ENCODE results near the gene CORO2B.
"Not testable (repeated sequence)": the region's sequence is repeated elsewhere in the genome, so short reads cannot be mapped to it uniquely, and the experiment has no call there.

CORO2B gene

DNA sequence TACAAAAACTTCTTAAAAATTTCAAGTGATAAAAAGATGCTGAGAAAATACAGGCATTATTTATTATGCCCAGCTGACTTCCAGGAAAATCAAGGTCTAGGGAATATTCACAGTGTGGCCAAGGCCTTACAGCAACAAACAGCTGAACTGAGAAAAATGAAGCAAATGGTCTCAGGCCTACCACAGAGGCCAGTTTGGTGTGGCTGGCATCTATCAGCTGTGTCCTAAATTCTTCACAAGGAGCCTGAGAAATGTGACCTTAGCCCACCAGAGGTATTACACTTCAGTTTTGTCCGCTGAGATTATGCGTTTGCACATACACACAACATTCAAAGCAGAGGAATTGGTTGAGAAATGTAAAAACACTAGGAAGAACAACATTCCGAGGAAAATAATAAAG, 164.5 kb downstream of the CORO2B start:
- DNase-seq, result no peak

- no peak for DNase-seq
Observed at GRCh38 chr15:68749365-68749764, 170.6 kb downstream of the CORO2B start.

DNA sequence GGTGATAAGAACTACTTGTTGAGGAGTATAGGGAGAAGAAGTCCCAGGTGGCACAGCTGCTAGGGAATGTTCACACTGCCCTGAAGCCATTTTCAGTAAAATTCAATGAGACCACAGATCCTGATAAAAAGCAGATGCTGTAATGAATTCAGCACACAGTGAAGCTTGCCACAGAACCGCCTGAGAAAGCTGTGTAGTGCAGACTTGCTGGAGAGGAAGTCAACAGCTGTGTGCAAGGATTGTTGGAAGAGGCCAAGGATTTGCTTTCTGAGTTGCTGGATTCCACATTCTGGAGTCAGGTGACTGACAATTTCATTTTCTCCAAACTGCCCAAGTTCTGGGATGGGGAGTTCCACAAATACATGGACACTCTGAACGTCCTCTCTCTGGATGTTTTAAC, 171.0 kb downstream of the CORO2B start:
- no peak for DNase-seq

- DNase-seq, result no peak
Observed at GRCh38 chr15:68751622-68752021, 172.8 kb downstream of the CORO2B start.

DNA sequence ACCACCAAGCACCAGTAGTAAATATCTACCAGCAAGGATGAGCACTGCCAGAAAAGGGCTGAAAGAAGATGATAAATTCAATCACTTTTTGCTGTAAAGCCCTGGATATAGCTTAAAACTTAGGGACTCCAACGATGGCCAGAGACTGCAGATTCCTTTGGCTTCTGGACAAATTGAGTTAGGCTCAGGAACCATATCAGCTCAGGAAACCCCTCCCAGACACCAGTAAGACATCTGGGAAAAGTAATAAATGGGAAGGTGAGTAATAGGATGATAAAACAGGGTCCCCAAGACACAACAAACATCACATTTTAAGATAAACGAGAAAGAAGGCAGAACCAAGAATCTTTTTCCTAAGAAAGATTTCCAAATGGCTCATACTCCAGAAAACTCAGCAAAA, 176.9 kb downstream of the CORO2B start:
- DNase-seq, result no peak

- not testable (repeated sequence) for DNase-seq
Observed at GRCh38 chr15:68759982-68760579, 181.3 kb downstream of the CORO2B start.

DNA sequence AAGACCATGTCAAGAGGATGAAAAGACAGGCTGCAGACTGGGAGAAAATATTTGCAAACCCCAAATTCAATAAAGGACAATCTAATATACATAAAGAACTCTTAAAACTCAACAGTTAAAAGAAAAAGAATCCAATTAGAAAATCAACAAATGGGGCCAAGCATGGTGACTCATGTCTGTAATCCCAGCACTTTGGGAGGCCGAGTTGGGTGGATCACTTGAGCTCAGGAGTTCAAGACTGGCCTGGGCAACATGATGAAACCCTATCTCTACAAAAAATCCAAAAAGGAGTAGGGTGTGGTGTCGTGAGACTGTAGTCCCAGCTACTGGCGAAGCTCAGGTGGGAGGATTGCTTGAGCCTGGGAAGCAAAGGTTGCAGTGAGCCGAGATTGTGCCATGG, 184.3 kb downstream of the CORO2B start:
- no peak for DNase-seq

DNA sequence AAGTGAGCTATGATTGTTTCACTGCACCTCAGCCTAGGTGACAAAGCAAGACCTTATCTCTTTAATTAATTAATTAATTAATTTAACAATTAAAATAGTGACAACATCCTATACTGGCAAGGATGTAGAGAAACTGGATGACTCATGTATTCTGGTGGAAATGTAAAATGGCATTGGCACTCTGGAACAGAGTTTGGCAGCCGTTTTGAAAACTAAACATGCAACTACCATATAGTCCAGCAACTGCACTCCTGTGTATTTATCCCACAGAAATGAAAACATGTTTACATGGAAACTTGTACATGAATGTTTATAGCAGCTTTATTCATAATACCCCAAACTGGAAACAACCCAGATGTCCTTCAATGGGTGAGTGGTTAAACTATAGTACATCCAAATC, 185.3 kb downstream of the CORO2B start:
- no peak for DNase-seq

- no peak for DNase-seq
Observed at GRCh38 chr15:68765602-68766368, 187.0 kb downstream of the CORO2B start.

- no peak for DNase-seq
Observed at GRCh38 chr15:68767833-68768232, 189.0 kb downstream of the CORO2B start.

DNA sequence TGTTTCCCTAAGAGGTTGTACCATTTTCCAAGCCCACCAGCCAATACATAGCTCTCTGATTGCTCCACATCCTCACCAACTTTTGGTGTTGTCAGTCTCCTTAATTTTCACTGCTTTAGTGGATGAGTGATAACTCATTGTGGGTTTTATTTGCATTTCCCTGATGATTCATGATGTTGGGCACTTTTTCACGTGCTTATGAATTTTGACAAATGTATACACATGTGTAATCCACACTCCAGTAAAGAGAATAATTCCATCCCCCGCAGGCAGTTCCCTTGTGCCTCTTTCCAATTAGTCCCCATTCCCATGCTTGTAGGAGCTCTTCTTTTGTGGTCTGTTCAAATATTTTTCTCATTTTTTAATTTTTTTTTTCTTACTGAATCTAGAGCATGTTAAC, 189.5 kb downstream of the CORO2B start:
- no peak for DNase-seq

GRCh38 chr15:68769702-68770101, 190.9 kb downstream of the CORO2B start:
- no peak for DNase-seq

- DNase-seq, result no peak
Observed at GRCh38 chr15:68770216-68770615, 191.4 kb downstream of the CORO2B start.

GRCh38 chr15:68773036-68773435, 194.2 kb downstream of the CORO2B start:
- DNase-seq, result no peak

- no peak for DNase-seq
Observed at GRCh38 chr15:68774120-68774519, 195.3 kb downstream of the CORO2B start.

DNA sequence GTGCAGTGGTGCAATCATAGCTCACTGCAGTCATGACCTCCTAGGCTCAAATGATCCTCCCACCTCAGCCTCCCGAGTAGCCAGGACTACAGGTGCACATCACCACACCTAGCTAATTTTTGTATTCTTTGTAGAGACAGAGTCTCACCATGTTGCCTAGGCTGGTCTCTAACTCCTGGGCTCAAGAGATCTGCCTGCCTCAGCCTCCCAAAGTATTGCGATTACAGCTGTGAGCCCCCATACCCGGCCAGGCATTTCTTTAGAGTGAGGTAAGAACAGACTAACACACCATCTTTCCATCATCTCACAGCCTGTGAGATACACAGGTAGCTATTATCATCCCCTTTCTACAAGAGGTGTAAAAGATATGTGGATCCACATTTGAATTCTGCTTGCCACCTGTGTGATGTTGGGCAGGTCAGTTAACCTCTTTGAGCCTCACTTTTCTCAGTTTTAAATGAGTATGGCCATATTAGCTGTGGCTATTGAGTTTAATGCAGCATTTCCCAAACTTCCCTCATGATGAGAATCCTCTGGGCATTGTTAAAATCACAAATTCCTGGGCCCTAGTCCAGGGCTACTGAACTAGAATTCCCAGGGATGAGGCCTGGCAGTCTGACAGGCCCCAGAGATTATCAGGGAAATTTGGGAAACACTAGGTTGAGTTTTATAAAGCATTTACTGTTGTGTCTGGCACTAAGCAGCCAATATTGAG, 195.9 kb downstream of the CORO2B start:
- DNase-seq, result no peak

GRCh38 chr15:68775236-68775577, 196.4 kb downstream of the CORO2B start:
- no peak for DNase-seq

GRCh38 chr15:68775671-68776476, 197.1 kb downstream of the CORO2B start:
- no peak for DNase-seq

DNA sequence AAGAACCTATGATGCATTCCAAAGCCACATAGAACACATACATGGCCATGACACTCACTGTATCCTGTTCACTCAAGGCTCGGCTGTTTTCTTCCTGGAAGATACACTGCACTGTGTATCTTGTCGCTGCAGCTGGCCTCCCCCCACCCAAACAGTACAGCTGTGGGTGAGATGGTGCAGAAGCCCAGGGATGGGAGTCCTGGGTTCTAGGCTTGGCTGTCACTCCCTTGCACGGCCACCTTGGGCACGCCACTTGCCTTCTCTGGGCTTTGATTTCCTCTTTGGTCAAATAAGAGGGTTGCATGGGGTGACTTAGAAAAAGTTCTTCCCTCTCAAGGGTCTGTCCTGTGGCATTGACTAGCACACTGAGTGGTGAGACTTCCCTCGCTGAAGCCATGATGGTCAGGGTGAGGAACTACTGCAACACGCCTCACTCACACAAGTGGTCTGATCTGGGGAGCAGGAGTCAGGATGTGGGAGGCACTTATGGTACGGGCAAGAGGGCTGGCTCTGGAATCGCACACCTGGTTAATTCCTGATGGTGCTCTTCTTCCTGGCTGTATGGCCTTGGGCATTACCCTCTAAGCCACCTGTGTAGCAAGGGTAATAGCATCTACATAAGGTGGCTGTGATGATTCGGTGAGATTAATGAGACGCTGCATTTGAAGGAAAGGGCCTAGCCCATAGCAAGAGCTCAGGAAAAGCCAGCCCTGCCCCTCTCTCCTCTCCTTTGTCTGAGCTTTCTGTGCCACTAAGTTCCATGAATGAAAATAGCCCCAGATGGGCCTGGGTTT, 197.9 kb downstream of the CORO2B start:
- no peak for DNase-seq

Measured in activated CD4-positive, alpha-beta T cell treated with anti-CD3 and anti-CD28 coated beads for 1 hour (primary cell).